Naive B cell (primary cell): ENCODE results near the gene POU2F1. TPM values are rescaled to one million over a fixed set of nuclear protein-coding genes. Genes with fewer than 3 reads are reported as not detected.

Experiments
- ATAC-seq, 2 donors: fragments of 150-1000 bp; cut with Tn5 transposase; 2 replicates each; pipeline ENCODE4 v1.10.0; 2021; ENCODE audit warnings: low read depth in 2 of 2, mild to moderate bottlenecking in 2 of 2, moderate library complexity in 2 of 2
- DNase-seq: peaks from one replicate; pipeline ENCODE4 v3.0.0; 2022
- H3K27ac Mint-ChIP-seq, 6 donors: one replicate each; pipeline ENCODE4 v1.8.0; 2020 to 2022; ENCODE audit warnings: mild to moderate bottlenecking in 6 of 6, mixed read lengths in 6 of 6, moderate library complexity in 5 of 6, inconsistent platforms in 2 of 6
- H3K27me3 Mint-ChIP-seq, 3 donors: one replicate each; pipeline ENCODE4 v1.8.0; 2021 to 2022; ENCODE audit warnings: mixed read lengths in 3 of 3, mild to moderate bottlenecking in 1 of 3
- H3K36me3 Mint-ChIP-seq, 2 donors: one replicate each; pipeline ENCODE4 v1.8.0; 2020 to 2022; ENCODE audit warnings: mixed read lengths in 2 of 2, inconsistent platforms in 1 of 2, mild to moderate bottlenecking in 1 of 2
- H3K4me1 Mint-ChIP-seq, 3 donors: one replicate each; pipeline ENCODE4 v1.8.0; 2020 to 2022; ENCODE audit warnings: mixed read lengths in 3 of 3, inconsistent platforms in 1 of 3, mild to moderate bottlenecking in 1 of 3, moderate library complexity in 1 of 3
- H3K4me3 Mint-ChIP-seq, 8 donors: one replicate each; pipeline ENCODE4 v1.8.0; 2020 to 2022; ENCODE audit warnings: mild to moderate bottlenecking in 8 of 8, mixed read lengths in 8 of 8, moderate library complexity in 8 of 8, inconsistent platforms in 2 of 8
- H3K9me3 Mint-ChIP-seq, 7 donors: one replicate each; pipeline ENCODE4 v1.8.0; 2020 to 2022; ENCODE audit warnings: mixed read lengths in 7 of 7, mild to moderate bottlenecking in 5 of 7, inconsistent platforms in 2 of 7, moderate library complexity in 1 of 7
- polyA plus RNA-seq, 6 donors: library from polyadenylated mRNA; unstranded; fragments of 300-500 nt; fragmentation: Illumina TruSeq; gene quantifications; one replicate each; pipeline ENCODE4 v1.2.3, GENCODE V29; 2021; ENCODE audit warnings: low read depth in 6 of 6

The POU2F1 gene
- polyA plus RNA-seq, 6 donors from 2014 or later: 12.2 to 23.6 (median 20.0) TPM

- Mint-ChIP-seq H3K9me3 (peaks cover 13 to 76% (median 65%) of the 10 kb centered on the region in 7 donors), H3K27ac (peak overlapping the region in 1 of 6 donors; percentile 77), H3K4me3 (peak overlapping the region in 1 of 8 donors; percentile 20), H3K4me1 (peaks cover 16 to 24% (median 16%) of the 10 kb centered on the region in 3 donors), H3K36me3 (peaks cover 44 to 49% of the 10 kb centered on the region in 2 donors), H3K27me3 (no peaks in the 10 kb centered on the region)
- ATAC-seq: no peak
- DNase-seq: no peak
These were observed 104.5 kb downstream of the POU2F1 start for GRCh38 chr1:167325151-167325550.

DNA sequence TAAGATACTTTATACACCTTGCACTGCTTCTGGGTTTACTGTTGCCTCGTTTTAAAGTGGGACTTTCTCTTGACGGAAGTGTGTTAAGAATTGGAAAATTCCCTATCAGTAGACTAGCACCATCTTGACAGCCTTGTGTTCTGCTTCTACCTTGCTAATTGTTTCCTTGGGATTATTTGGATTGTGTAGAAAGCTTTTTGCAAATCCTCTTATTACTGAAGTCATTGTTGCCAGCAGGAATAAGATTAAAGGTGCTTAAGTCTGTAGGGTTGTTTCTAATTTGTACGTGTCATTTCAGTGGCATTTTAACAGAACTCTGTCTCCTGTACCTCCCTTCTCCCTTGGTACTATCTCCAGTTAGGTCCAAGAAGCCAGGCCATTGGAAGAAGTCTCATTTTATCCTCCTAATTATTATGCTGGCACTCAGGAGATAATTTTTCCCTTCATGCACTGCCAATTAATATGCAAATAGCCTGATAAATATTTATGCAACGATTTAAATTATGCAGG is 107.7 kb downstream of the POU2F1 start:
- Mint-ChIP-seq H3K36me3 (peaks cover 31 to 32% of the 10 kb centered on the region in 2 donors), H3K9me3 (peaks cover 13 to 43% (median 33%) of the 10 kb centered on the region in 7 donors), H3K4me1 (peaks cover 40 to 55% (median 43%) of the 10 kb centered on the region in 3 donors), H3K27ac (peak overlapping the region; percentile 31 to 96 (median 83)), H3K27me3 (no peaks in the 10 kb centered on the region), H3K4me3 (peak overlapping the region; percentile 76 to 94 (median 86))
- DNase-seq (no peak), ATAC-seq (no peak)

DNA sequence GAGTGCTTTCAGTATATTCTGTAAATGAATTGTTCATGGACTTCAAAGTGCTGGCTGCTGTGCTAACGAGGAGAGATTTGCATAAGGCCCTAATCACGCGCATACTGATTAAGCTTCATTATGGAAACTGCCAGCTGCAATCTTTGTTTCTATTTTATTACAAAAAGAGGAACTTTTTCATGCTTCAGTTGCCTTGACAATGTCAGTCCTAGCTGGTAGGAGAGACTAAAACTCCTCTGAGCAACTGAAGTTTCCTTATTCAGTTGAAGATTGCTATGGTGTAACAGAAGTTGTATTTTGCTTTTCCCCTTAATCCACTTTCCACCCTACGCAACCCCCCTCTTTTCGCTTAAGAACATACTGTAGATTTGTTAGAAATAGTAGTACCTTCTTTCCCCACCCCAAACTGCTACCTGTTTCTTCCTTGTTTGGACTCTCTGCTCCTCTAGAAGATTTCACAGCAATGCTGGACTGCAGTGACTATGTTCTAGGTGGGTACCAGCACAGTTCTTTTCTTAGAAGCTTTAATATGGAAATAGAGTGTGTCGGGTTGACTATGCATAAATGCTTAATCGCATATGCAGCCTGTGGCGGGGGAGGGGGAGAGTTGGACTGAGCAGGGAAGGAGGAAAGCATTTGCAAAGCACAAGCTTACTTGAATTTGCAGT is 108.3 kb downstream of the POU2F1 start:
- Mint-ChIP-seq H3K4me1 (peaks cover 45 to 60% (median 48%) of the 10 kb centered on the region in 3 donors), H3K4me3 (peak overlapping the region; percentile 76 to 94 (median 86)), H3K27ac (peak overlapping the region; percentile 31 to 96 (median 86)), H3K27me3 (no peaks in the 10 kb centered on the region), H3K9me3 (peaks cover 13 to 38% (median 29%) of the 10 kb centered on the region in 7 donors), H3K36me3 (peaks cover 32% of the 10 kb centered on the region in 2 donors)
- DNase-seq: peak; percentile 83
- peak; percentile 93 for ATAC-seq

DNA sequence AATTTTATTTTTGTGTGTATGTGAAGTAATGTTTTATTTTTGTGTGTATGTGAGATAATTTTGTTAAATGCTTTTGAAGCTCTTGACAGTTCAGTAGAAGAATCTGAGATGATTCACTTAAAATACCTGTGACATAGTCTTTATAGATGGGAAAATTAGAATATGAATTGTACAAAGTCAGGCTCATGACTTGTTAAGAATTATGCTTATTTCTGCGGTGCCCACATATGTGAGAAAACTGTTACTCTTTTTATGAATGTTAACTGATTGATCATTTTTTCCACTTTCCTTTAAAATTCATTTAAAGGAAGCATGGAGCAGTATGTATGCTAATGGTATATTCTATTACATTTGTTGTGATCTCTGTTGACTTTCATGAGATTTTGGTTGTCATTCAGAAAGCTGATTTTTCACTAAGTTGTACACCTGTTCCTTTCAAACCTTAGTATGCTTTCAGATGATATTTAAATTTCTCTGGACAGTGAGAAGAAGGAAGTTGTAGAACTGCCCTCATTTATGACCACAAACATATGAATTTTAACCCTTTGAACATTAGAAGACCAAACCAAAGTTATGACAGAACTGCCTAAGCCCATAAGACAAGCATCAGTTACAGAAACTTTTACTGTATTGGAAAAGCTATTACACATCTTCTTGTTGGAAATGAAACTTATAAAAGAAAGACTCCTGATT is 110.1 kb downstream of the POU2F1 start:
- DNase-seq (no peak), ATAC-seq (no peak)
- H3K4me1 Mint-ChIP-seq: peaks cover 48 to 70% (median 50%) of the 10 kb centered on the region in 3 donors
- peaks cover 5 to 22% (median 18%) of the 10 kb centered on the region in 7 donors for H3K9me3 Mint-ChIP-seq
- H3K27ac Mint-ChIP-seq: peak overlapping the region; percentile 77 to 96 (median 90)
- no peaks in the 10 kb centered on the region for H3K27me3 Mint-ChIP-seq
- H3K4me3 Mint-ChIP-seq: peak overlapping the region; percentile 67 to 92 (median 82)
- H3K36me3 Mint-ChIP-seq: peaks cover 18 to 22% of the 10 kb centered on the region in 2 donors

DNA sequence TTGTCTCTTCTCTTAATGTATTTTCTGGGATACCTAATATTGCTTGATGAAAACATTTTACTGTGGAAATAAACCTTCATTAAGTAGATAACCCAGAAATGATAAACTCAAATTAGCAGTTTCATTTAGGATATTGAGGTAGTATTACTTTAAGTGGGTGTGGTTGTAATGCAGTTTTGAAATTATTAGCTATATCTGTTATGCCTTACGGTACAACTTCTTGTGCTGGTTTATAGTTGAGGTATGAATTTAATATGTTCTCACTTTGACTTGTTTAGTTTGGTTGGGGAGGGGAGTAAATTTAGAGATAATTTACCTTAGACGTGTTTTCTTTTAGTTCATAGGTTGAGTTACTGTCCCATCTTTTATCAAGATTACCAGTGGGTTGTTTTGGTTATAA is 111.0 kb downstream of the POU2F1 start:
- H3K4me3 Mint-ChIP-seq: peak overlapping the region; percentile 44 to 79 (median 65)

GRCh38 chr1:167332503-167332902 is 111.8 kb downstream of the POU2F1 start:
- Mint-ChIP-seq H3K9me3 (peaks cover 0 to 10% (median 7%) of the 10 kb centered on the region in 7 donors), H3K27me3 (no peaks in the 10 kb centered on the region), H3K4me1 (peaks cover 49 to 64% (median 54%) of the 10 kb centered on the region in 3 donors), H3K4me3 (peak overlapping the region in 5 of 8 donors; percentile 9 to 76 (median 60)), H3K36me3 (peaks cover 7 to 10% of the 10 kb centered on the region in 2 donors), H3K27ac (peak overlapping the region; percentile 7 to 96 (median 88))
- DNase-seq (no peak), ATAC-seq (no peak)

More for the DNA sequence above, 111.0 kb downstream of the POU2F1 start:
- Mint-ChIP-seq H3K9me3 (peaks cover 0 to 13% (median 9%) of the 10 kb centered on the region in 7 donors), H3K36me3 (peaks cover 10 to 13% of the 10 kb centered on the region in 2 donors), H3K27me3 (no peaks in the 10 kb centered on the region), H3K27ac (peak overlapping the region; percentile 73 to 96 (median 84)), H3K4me1 (peaks cover 46 to 65% (median 48%) of the 10 kb centered on the region in 3 donors)
- ATAC-seq (no peak), DNase-seq (no peak)

GRCh38 chr1:167333124-167333523 is 112.4 kb downstream of the POU2F1 start:
- Mint-ChIP-seq H3K36me3 (peaks cover 9 to 16% of the 10 kb centered on the region in 2 donors), H3K4me3 (peak overlapping the region in 7 of 8 donors; percentile 12 to 76 (median 22)), H3K27me3 (no peaks in the 10 kb centered on the region), H3K4me1 (peaks cover 50 to 62% (median 56%) of the 10 kb centered on the region in 3 donors), H3K27ac (peak overlapping the region in 5 of 6 donors; percentile 77 to 96 (median 91)), H3K9me3 (peaks cover 0 to 13% (median 6%) of the 10 kb centered on the region in 7 donors)
- peak; percentile 22 to 33 for ATAC-seq
- DNase-seq: peak; percentile 17

DNA sequence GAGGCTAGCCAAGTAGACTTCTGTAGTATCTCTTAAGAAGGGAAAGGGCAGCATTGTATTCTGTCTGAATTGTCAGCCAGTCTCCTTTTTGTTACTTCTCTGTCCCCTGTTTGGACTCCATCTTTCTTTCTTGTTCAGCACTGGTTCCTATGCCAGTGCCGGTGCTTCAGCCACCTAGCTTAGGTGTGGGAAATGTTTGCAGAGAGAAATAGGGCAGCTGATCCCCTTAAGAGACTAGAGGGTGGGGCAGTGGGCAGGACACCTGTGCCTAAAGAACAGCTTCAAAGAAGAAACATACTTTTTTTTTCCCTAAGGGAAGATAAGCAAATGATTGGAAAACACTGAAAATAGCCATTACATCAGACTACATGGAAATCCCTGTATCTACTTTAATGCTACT is 113.0 kb downstream of the POU2F1 start:
- peak overlapping the region; percentile 30 to 96 (median 90) for H3K27ac Mint-ChIP-seq
- ATAC-seq (no peak), DNase-seq (no peak)
- H3K27me3 Mint-ChIP-seq: no peaks in the 10 kb centered on the region
- H3K36me3 Mint-ChIP-seq: peaks cover 10 to 22% of the 10 kb centered on the region in 2 donors
- peak overlapping the region in 6 of 8 donors; percentile 14 to 76 (median 47) for H3K4me3 Mint-ChIP-seq
- peaks cover 0 to 8% (median 6%) of the 10 kb centered on the region in 7 donors for H3K9me3 Mint-ChIP-seq
- H3K4me1 Mint-ChIP-seq: peaks cover 44 to 56% (median 50%) of the 10 kb centered on the region in 3 donors

DNA sequence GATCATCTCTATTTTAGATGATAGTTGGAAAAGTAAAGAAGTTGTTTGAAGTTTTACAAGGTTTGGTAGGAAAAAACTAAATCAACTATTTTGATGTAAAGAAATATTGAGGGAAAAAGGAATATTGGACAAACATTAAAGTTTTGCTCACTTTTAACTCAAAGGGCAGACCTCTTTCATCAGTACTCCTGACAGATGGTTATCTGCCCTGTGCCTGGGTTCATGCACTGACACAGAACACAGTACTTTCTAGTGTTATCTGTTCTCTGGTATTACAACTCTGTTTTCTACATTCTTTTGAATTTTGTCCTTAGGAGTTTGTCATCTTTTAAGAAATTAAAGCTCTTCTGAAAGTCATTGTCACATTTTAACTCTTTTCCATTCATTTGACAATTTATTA is 118.7 kb downstream of the POU2F1 start:
- ATAC-seq: no peak
- Mint-ChIP-seq H3K4me3 (no peak overlapping the region), H3K36me3 (peaks cover 18 to 23% of the 10 kb centered on the region in 2 donors), H3K27ac (no peak overlapping the region), H3K4me1 (peaks cover 19 to 31% (median 28%) of the 10 kb centered on the region in 3 donors), H3K9me3 (peaks cover 0 to 12% (median 7%) of the 10 kb centered on the region in 7 donors), H3K27me3 (no peaks in the 10 kb centered on the region)
- DNase-seq: no peak

GRCh38 chr1:167342846-167343245 is 122.2 kb downstream of the POU2F1 start:
- Mint-ChIP-seq H3K4me3 (no peak overlapping the region), H3K27me3 (no peaks in the 10 kb centered on the region), H3K9me3 (peaks cover 0 to 4% (median 0%) of the 10 kb centered on the region in 7 donors), H3K27ac (peak overlapping the region in 5 of 6 donors; percentile 12 to 85 (median 61)), H3K36me3 (peaks cover 8 to 15% of the 10 kb centered on the region in 2 donors), H3K4me1 (peaks cover 16 to 34% (median 30%) of the 10 kb centered on the region in 3 donors)
- ATAC-seq (peak; percentile 73 to 81), DNase-seq (peak; percentile 19)

- H3K4me3 Mint-ChIP-seq: no peak overlapping the region
- DNase-seq (no peak), ATAC-seq (no peak)
- H3K36me3 Mint-ChIP-seq: peaks cover 2 to 3% of the 10 kb centered on the region in 2 donors
- peaks cover 22 to 36% (median 30%) of the 10 kb centered on the region in 3 donors for H3K4me1 Mint-ChIP-seq
- H3K27me3 Mint-ChIP-seq: no peaks in the 10 kb centered on the region
- H3K27ac Mint-ChIP-seq: no peak overlapping the region
- H3K9me3 Mint-ChIP-seq: peaks cover 0 to 1% (median 0%) of the 10 kb centered on the region in 7 donors
These were observed 123.4 kb downstream of the POU2F1 start for GRCh38 chr1:167344112-167344511.

DNA sequence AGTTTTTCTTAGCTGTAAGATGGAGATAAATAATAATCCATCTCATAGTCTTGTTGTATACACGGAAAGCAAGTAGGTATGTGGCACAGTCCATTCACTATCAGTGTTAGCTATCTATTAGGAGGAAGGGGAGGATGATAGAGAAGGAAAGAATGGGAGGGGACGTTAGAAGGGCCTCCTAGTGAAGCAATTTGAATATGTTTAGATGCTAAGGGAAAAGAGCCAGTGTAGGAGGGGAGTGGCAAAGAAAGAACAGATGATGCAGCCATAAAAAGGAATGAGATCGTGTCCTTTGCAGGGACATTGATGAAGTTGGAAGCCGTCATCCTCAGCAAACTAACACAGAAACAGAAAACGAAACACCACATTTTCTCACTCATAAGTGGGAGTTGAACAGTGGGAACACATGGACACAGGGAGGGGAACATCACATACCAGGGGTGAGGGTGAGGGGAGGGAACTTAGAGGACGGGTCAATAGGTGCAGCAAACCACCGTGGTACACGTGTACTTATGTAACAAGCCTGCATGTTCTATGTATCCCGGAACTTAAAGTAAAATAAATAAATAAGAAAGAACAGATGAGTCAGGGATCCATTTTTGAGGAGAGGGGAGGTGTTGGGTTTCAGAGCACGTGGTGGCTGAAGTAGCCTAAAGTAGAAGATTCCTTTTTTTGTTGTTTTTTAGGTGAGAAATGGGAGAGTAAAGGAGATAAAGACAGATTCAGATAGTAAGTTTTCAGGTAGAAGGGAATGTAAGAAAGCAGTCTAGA is 124.1 kb downstream of the POU2F1 start:
- peaks cover 22 to 33% (median 30%) of the 10 kb centered on the region in 3 donors for H3K4me1 Mint-ChIP-seq
- H3K27me3 Mint-ChIP-seq: no peaks in the 10 kb centered on the region
- H3K27ac Mint-ChIP-seq: peak overlapping the region in 3 of 6 donors; percentile 48 to 63 (median 62)
- no peak for ATAC-seq
- H3K4me3 Mint-ChIP-seq: no peak overlapping the region
- no peaks in the 10 kb centered on the region for H3K36me3 Mint-ChIP-seq
- no peaks in the 10 kb centered on the region for H3K9me3 Mint-ChIP-seq
- no peak for DNase-seq
